K562 (cell line): ENCODE results near the gene SIT1. TPM values are rescaled to one million over a fixed set of nuclear protein-coding genes. Genes with fewer than 3 reads are reported as not detected.

ENCODE experiments used
- BMI1 ChIP-seq: fragments of 150-350 bp; IDR thresholded peaks from 2 replicates; pipeline ENCODE4 v1.6.1; 2014; ENCODE audit warnings: low read length
- BRF1 ChIP-seq: IDR thresholded peaks from 3 replicates; pipeline ENCODE4 v1.6.1; 2011; ENCODE audit warnings: borderline replicate concordance, mild to moderate bottlenecking; ENCODE audit not compliant: insufficient read length; ENCODE audit errors: extremely low read depth
- CBFB ChIP-seq: sonication (generic); formaldehyde crosslinking; IDR thresholded peaks from 2 replicates; pipeline ENCODE4 v1.4.0; 2020; ENCODE audit warnings: mild to moderate bottlenecking, missing genetic modification reagents
- HSF4 ChIP-seq: fragments of 250-450 bp; sonication (Bioruptor Pico); IDR thresholded peaks from 2 replicates; pipeline ENCODE4 v2.1.2; 2022; ENCODE audit warnings: mild to moderate bottlenecking, moderate library complexity, borderline replicate concordance
- MEF2A ChIP-seq: IDR thresholded peaks from 2 replicates; pipeline ENCODE4 v1.6.1; 2011; ENCODE audit warnings: low read depth, mild to moderate bottlenecking, low read length, moderate library complexity; ENCODE audit not compliant: control insufficient read depth
- NRF1 ChIP-seq, 2 experiments: fragments of 450-650 bp; IDR thresholded peaks in 1 of 2; conservative IDR thresholded peaks in 1 of 2; 2 replicates each; pipeline ENCODE4 v1.6.1; 2014; ENCODE audit warnings: mild to moderate bottlenecking in 2 of 2
- POLR2B ChIP-seq: fragments of 450-650 bp; IDR thresholded peaks from 2 replicates; pipeline ENCODE4 v1.6.1; 2018; ENCODE audit warnings: low read depth; ENCODE audit not compliant: partially characterized antibody
- TAF1 ChIP-seq: IDR thresholded peaks from 2 replicates; pipeline ENCODE4 v1.6.1; 2011; ENCODE audit warnings: mild to moderate bottlenecking, low read length, moderate library complexity; ENCODE audit not compliant: insufficient read depth, control insufficient read depth, severe bottlenecking; ENCODE audit errors: extremely low read depth
- TCF3 ChIP-seq: sonication (generic); formaldehyde crosslinking; IDR thresholded peaks from 2 replicates; pipeline ENCODE4 v1.4.0; 2020; ENCODE audit warnings: mild to moderate bottlenecking, missing genetic modification reagents
- THAP7 ChIP-seq: fragments of 250-450 bp; sonication (Bioruptor Pico); IDR thresholded peaks from 2 replicates; pipeline ENCODE4 v1.5.0; 2021
- U2AF1 ChIP-seq: fragments of 200-400 bp; formaldehyde crosslinking; optimal IDR thresholded peaks from 2 replicates; pipeline ENCODE3; 2017; ENCODE audit warnings: mild to moderate bottlenecking, low read depth, low read length, moderate library complexity
- XRCC4 ChIP-seq: IDR thresholded peaks from one replicate; pipeline ENCODE4 v1.6.1; 2011; ENCODE audit not compliant: insufficient read depth, insufficient read length; ENCODE audit errors: extremely low read depth
- ZBTB8A ChIP-seq: fragments of 450-650 bp; IDR thresholded peaks from 2 replicates; pipeline ENCODE4 v1.6.1; 2018; ENCODE audit warnings: mild to moderate bottlenecking, moderate library complexity; ENCODE audit not compliant: partially characterized antibody
- ZNF217 ChIP-seq: sonication (generic); formaldehyde crosslinking; IDR thresholded peaks from 2 replicates; pipeline ENCODE4 v1.8.0; 2022; ENCODE audit warnings: mild to moderate bottlenecking, missing genetic modification reagents
- ZNF232 ChIP-seq: sonication (generic); formaldehyde crosslinking; IDR thresholded peaks from 2 replicates; pipeline ENCODE4 v1.8.0; 2022; ENCODE audit warnings: mild to moderate bottlenecking, missing genetic modification reagents
- ZNF436 ChIP-seq: fragments of 250-450, 450-650 bp; sonication (Bioruptor Pico); formaldehyde crosslinking; IDR thresholded peaks from 2 replicates; pipeline ENCODE4 v1.7.0; 2020; ENCODE audit warnings: mild to moderate bottlenecking
- ZNF695 ChIP-seq: fragments of 450-650 bp; formaldehyde crosslinking; IDR thresholded peaks from 2 replicates; pipeline ENCODE4 v1.4.0; 2020; ENCODE audit warnings: mild to moderate bottlenecking, moderate library complexity
- ZNF699 ChIP-seq: fragments of 250-450 bp; sonication (Bioruptor Pico); IDR thresholded peaks from 2 replicates; pipeline ENCODE4 v1.8.0; 2021; ENCODE audit warnings: mild to moderate bottlenecking, moderate library complexity; ENCODE audit not compliant: insufficient replicate concordance
- ZNF740 ChIP-seq, 3 experiments: fragments of 200-800 bp in 1 of 3; sonication (Bioruptor generic) in 1 of 3; sonication (generic) in 1 of 3; formaldehyde crosslinking in 1 of 3; IDR thresholded peaks; 2 replicates each; pipeline versions ENCODE4 v1.6.1 to v1.8.0; 2016 to 2022; ENCODE audit warnings: mild to moderate bottlenecking in 2 of 3, missing compliant biosample characterization in 2 of 3, missing genetic modification characterization in 2 of 3, missing genetic modification reagents in 1 of 3
- polyA plus RNA-seq, 8 experiments: library from polyadenylated mRNA; depleted of rRNA in 4 of 8; stranded (reverse) in 5 of 8; unstranded in 3 of 8; fragments of >200 nt; fragmentation: Nextera tagmentation in 2 of 8; fragmentation: Illumina TruSeq in 1 of 8; extraction: Ambion mirVana in 2 of 8; extraction: Trizol in 1 of 8; gene quantifications; 2 replicates each; pipeline versions ENCODE4 v1.2.1 to v1.2.3, GENCODE V29; 2011 to 2014; ENCODE audit warnings: inconsistent platforms in 1 of 8, missing spikeins in 1 of 8
- total RNA-seq, 7 experiments: library from RNA; depleted of rRNA in 6 of 7; stranded (reverse); fragments of >200 nt in 6 of 7; fragmentation: Illumina TruSeq in 2 of 7; extraction: Trizol in 2 of 7; gene quantifications; 2 replicates each; pipeline versions ENCODE4 v1.2.1 to v1.2.3, GENCODE V29; 2011 to 2021; ENCODE audit warnings: low replicate concordance in 1 of 7
- TF ChIP-seq, protein P1 (sequence below): sonication (generic); formaldehyde crosslinking; IDR thresholded peaks from 2 replicates; pipeline ENCODE4 v1.8.0; 2023; ENCODE audit warnings: mild to moderate bottlenecking, missing genetic modification reagents
- TF ChIP-seq, protein P2 (sequence below), 2 experiments: fragments of 450-650 bp; conservative IDR thresholded peaks; 2 replicates each; pipeline ENCODE4 v1.6.1; 2017; ENCODE audit warnings: mild to moderate bottlenecking in 2 of 2, moderate library complexity in 2 of 2
- TF ChIP-seq, protein P3 (sequence below): sonication (generic); formaldehyde crosslinking; IDR thresholded peaks from 2 replicates; pipeline ENCODE4 v1.9.0; 2022; ENCODE audit warnings: mild to moderate bottlenecking, missing genetic modification reagents

The SIT1 gene
- total and polyA plus RNA-seq, 9 of the 15 experiments (the other 6 are each of a cell fraction or from before 2014, with no cell fraction given): not detected

- TF ChIP-seq, protein P1, sequence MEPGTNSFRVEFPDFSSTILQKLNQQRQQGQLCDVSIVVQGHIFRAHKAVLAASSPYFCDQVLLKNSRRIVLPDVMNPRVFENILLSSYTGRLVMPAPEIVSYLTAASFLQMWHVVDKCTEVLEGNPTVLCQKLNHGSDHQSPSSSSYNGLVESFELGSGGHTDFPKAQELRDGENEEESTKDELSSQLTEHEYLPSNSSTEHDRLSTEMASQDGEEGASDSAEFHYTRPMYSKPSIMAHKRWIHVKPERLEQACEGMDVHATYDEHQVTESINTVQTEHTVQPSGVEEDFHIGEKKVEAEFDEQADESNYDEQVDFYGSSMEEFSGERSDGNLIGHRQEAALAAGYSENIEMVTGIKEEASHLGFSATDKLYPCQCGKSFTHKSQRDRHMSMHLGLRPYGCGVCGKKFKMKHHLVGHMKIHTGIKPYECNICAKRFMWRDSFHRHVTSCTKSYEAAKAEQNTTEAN (CRISPR knock-in tag): no peak
- TF ChIP-seq TCF3: no peak
- TF ChIP-seq, protein P2, sequence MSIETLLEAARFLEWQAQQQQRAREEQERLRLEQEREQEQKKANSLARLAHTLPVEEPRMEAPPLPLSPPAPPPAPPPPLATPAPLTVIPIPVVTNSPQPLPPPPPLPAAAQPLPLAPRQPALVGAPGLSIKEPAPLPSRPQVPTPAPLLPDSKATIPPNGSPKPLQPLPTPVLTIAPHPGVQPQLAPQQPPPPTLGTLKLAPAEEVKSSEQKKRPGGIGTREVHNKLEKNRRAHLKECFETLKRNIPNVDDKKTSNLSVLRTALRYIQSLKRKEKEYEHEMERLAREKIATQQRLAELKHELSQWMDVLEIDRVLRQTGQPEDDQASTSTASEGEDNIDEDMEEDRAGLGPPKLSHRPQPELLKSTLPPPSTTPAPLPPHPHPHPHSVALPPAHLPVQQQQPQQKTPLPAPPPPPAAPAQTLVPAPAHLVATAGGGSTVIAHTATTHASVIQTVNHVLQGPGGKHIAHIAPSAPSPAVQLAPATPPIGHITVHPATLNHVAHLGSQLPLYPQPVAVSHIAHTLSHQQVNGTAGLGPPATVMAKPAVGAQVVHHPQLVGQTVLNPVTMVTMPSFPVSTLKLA (conservative IDR thresholded peaks at IDR 0.05): peak; percentile 28 to 66; a peak in 3 of 4 replicates
- no peak for TF ChIP-seq THAP7 (CRISPR knock-in tag)
- no peak for TF ChIP-seq ZNF217
- no peak for TF ChIP-seq ZBTB8A
- TF ChIP-seq POLR2B: no peak
- no peak for TF ChIP-seq ZNF699
- TF ChIP-seq, protein P3, sequence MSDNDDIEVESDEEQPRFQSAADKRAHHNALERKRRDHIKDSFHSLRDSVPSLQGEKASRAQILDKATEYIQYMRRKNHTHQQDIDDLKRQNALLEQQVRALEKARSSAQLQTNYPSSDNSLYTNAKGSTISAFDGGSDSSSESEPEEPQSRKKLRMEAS (CRISPR knock-in tag): peak; percentile 66
- no peak for TF ChIP-seq HSF4 (CRISPR knock-in tag)
- TF ChIP-seq CBFB (CRISPR knock-in tag): no peak
- TF ChIP-seq MEF2A: no peak
- no peak for TF ChIP-seq BMI1
- TF ChIP-seq XRCC4: no peak
- no peak for TF ChIP-seq BRF1
- no peak for TF ChIP-seq ZNF695 (CRISPR knock-in tag)
- no peak for TF ChIP-seq ZNF740 (CRISPR knock-in tag; IDR thresholded peaks at IDR 0.05)
- TF ChIP-seq ZNF740 (tag; IDR thresholded peaks at IDR 0.05): no peak
- TF ChIP-seq NRF1 (conservative IDR thresholded peaks at IDR 0.05 in 1 of 2, IDR thresholded peaks at IDR 0.05 in 1 of 2): peak; percentile 92 to 94
- TF ChIP-seq ZNF436 (CRISPR knock-in tag): no peak
- TF ChIP-seq U2AF1: no peak
- peak; percentile 24 for TF ChIP-seq TAF1
- no peak for TF ChIP-seq ZNF232 (CRISPR knock-in tag)
Observed at GRCh38 chr9:35664531-35665470, 14.1 kb upstream of the SIT1 start, which contains the start of gene ARHGEF39 (continued).
